Uterus (tissue), 4 donors: ENCODE data around the gene CXCL1. TPM values are rescaled to one million over a fixed set of nuclear protein-coding genes. Genes with fewer than 3 reads are reported as not detected.

Experiments used
- DNase-seq, 2 donors: peaks; one replicate each; pipeline ENCODE4 v3.0.0-alpha.2; 2019 to 2020
- H3K27ac ChIP-seq, 2 donors: fragments of 200-600 bp; sonication (generic); 1 replicate in 1 of 2; 2 replicates in 1 of 2; pipeline ENCODE4 v1.5.1; 2016 to 2018
- H3K27me3 ChIP-seq, 2 donors: fragments of 200-600 bp; sonication (generic); one replicate each; pipeline ENCODE4 v1.5.1; 2018 to 2019; ENCODE audit warnings: control low read depth in 1 of 2
- H3K36me3 ChIP-seq, 2 donors: fragments of 200-600 bp; sonication (generic); one replicate each; pipeline ENCODE4 v1.5.1; 2019; ENCODE audit warnings: control low read depth in 1 of 2
- H3K4me1 ChIP-seq, 2 donors: fragments of 200-600 bp; sonication (generic); one replicate each; pipeline ENCODE4 v1.5.1; 2018 to 2019; ENCODE audit warnings: control low read depth in 1 of 2
- H3K4me3 ChIP-seq, 2 donors: fragments of 200-600 bp; sonication (generic); 1 replicate in 1 of 2; 2 replicates in 1 of 2; pipeline ENCODE4 v1.5.1; 2018 to 2019; ENCODE audit warnings: mild to moderate bottlenecking in 1 of 2
- H3K9me3 ChIP-seq, 2 donors: fragments of 200-600 bp; sonication (generic); one replicate each; pipeline ENCODE4 v1.5.1; 2019; ENCODE audit warnings: control low read depth in 1 of 2
- POLR2A ChIP-seq, 2 donors: fragments of 450-650 bp; IDR thresholded peaks; one replicate each; pipeline ENCODE4 v1.6.1; 2016; ENCODE audit warnings: antibody characterized with exemption in 2 of 2, mild to moderate bottlenecking in 1 of 2, moderate library complexity in 1 of 2
- intact Hi-C: fragments of 100-400 bp; cut with DNase I; formaldehyde crosslinking; loops from one replicate; pipeline ENCODE4 v1.15.1; 2023; ENCODE audit warnings: low total_unique reads
- total RNA-seq, 4 donors: library from RNA; depleted of rRNA in 3 of 4; stranded (reverse); fragments of >200 nt in 3 of 4; gene quantifications; one replicate each; pipeline versions ENCODE4 v1.1.0 to v1.2.4, GENCODE V29; 2014 to 2023
- TF ChIP-seq, protein P1 (sequence below), 4 experiments: fragments of 200-600 bp in 2 of 4; fragments of 450-650 bp in 2 of 4; sonication (generic) in 2 of 4; IDR thresholded peaks; one replicate each; pipeline ENCODE4 v1.5.1; 2016 to 2019; ENCODE audit warnings: antibody characterized with exemption in 4 of 4, mild to moderate bottlenecking in 2 of 4, moderate library complexity in 1 of 4
- donor health status: DM: yes; HTN: yes; CAD: no.

Gene CXCL1
- total RNA-seq, 4 donors from 2014 or later = 1.4 to 2.6 TPM; not detected in 2

DNA sequence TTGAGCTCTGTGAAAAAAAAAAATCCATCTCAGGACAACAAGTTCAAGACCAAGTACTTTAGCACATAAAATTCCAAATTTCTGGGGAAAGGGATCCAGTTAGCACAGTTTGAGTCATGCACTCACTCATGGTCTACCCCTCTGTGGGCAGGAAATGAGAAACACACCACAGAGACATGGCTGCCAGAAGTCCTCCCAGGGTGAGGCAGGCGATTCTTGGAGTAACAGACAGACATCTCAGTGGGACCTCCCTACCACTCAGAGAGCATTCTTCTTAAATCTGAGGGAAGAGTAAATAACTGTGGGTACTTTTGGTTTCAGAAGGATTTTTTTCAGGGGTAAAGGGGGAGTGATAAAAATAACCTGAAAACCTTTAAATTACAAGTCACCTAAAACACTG is 14.1 kb downstream of the CXCL1 start:
- no peaks in the 10 kb centered on the region for H3K36me3 ChIP-seq
- H3K27ac ChIP-seq = no peak overlapping the region
- no peaks in the 10 kb centered on the region for H3K4me1 ChIP-seq
- no peak overlapping the region for H3K4me3 ChIP-seq
- no peaks in the 10 kb centered on the region for H3K9me3 ChIP-seq
- no peaks in the 10 kb centered on the region for H3K27me3 ChIP-seq
- intact Hi-C loops = no loop called here
- TF ChIP-seq, protein P1, sequence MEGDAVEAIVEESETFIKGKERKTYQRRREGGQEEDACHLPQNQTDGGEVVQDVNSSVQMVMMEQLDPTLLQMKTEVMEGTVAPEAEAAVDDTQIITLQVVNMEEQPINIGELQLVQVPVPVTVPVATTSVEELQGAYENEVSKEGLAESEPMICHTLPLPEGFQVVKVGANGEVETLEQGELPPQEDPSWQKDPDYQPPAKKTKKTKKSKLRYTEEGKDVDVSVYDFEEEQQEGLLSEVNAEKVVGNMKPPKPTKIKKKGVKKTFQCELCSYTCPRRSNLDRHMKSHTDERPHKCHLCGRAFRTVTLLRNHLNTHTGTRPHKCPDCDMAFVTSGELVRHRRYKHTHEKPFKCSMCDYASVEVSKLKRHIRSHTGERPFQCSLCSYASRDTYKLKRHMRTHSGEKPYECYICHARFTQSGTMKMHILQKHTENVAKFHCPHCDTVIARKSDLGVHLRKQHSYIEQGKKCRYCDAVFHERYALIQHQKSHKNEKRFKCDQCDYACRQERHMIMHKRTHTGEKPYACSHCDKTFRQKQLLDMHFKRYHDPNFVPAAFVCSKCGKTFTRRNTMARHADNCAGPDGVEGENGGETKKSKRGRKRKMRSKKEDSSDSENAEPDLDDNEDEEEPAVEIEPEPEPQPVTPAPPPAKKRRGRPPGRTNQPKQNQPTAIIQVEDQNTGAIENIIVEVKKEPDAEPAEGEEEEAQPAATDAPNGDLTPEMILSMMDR (IDR thresholded peaks at IDR 0.05) = no peak
- TF ChIP-seq POLR2A (IDR thresholded peaks at IDR 0.05) = no peak
- DNase-seq = no peak

DNA sequence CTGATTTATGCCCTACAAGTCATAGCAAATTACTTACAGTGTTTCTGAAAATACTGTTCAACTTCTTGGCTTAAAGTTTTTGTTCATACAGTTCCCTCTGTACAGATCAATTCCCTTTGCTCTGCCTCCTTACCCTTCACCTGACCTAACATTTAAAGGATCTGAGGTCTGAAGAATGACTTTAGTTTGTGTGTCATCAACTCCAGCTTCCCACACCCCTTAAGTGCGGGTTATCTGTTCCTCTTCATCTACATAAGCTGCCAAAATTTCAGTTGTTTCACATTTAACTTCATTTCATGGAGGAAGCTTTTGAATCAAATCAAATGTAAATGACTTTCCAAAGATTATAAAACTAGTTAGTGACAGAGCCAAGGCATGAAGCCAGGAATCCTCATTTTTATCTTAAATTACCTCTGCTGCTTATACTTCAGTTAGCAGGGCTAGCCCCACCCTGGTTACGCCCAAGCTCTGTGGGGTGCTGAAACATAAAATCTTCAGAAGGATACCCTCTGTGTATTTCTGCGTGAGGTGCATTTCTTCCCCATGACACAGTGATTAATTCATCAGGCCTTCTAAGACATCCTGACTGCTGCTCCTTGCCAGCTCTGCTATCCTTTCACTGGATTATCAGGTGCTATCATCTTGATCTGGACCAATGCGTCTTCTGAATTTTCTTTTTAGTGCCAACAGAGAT is 16.5 kb downstream of the CXCL1 start:
- Histone ChIP-seq H3K4me3 (no peak overlapping the region), H3K36me3 (no peaks in the 10 kb centered on the region), H3K4me1 (no peaks in the 10 kb centered on the region), H3K27ac (no peak overlapping the region), H3K9me3 (no peaks in the 10 kb centered on the region), H3K27me3 (peaks cover 0 to 7% of the 10 kb centered on the region in 2 donors)
- DNase-seq = no peak
- TF ChIP-seq POLR2A (IDR thresholded peaks at IDR 0.05) = no peak
- TF ChIP-seq, protein P1 (IDR thresholded peaks at IDR 0.05) = no peak
- intact Hi-C loops = no loop called here

DNA sequence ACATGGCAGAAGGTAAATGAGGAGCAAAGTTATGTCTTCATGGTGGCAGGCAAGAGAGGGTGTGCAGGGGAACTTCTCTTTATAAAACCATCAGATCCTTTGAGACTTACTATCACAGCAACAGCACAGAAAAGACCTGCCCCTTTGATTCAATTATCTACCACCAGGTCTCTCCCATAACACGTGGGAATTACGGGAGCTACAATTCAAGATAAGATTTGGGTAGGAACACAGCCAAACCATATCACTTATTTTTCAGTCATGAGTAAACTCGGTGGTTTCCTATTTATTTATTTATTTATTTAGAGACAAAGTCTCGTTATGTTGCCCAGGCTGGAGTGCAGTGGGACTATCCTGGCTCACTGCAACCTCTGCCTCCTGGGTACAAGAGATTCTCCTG is 22.1 kb downstream of the CXCL1 start:
- no peak overlapping the region for H3K4me3 ChIP-seq
- peaks cover 0 to 7% of the 10 kb centered on the region in 2 donors for H3K27me3 ChIP-seq
- TF ChIP-seq, protein P1 (IDR thresholded peaks at IDR 0.05) = no peak
- TF ChIP-seq POLR2A (IDR thresholded peaks at IDR 0.05) = no peak
- H3K36me3 ChIP-seq = no peaks in the 10 kb centered on the region
- no peak overlapping the region for H3K27ac ChIP-seq
- H3K9me3 ChIP-seq = no peaks in the 10 kb centered on the region
- H3K4me1 ChIP-seq = no peaks in the 10 kb centered on the region
- intact Hi-C loops = no loop called here
- DNase-seq = no peak

DNA sequence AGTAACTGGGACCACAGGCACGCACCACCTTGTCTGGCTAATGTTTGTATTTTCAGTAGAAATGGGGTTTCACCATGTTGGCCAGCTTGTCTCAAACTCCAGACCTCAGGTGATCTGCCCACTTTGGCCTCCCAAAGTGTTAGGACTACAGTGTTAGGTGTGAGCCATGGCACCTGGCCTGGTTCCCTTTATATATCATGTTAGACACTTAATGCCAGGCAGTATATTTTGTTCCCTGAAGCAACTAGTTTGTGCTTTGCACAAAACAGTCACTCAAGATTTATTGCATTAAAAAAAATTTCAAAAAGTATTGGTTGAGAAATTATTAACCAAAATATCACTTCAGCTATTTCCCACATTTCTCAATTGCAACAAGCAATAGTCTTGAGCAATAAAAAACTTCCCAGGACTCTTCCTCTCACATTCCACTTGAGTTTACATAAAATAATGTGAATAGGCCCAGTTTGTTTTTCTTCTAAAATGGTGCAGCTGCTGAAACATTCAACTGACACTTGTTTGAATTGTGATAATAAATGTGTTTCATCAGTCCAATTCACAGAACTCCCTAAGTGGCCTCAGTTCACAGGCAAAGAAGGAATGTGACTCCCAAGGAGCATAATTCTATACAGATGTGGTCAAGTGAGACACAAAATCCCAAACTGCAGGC is 22.7 kb downstream of the CXCL1 start:
- H3K4me1 ChIP-seq = no peaks in the 10 kb centered on the region
- no peak overlapping the region for H3K4me3 ChIP-seq
- intact Hi-C loops = no loop called here
- no peak overlapping the region for H3K27ac ChIP-seq
- no peaks in the 10 kb centered on the region for H3K36me3 ChIP-seq
- no peaks in the 10 kb centered on the region for H3K9me3 ChIP-seq
- TF ChIP-seq, protein P1 (IDR thresholded peaks at IDR 0.05) = no peak
- TF ChIP-seq POLR2A (IDR thresholded peaks at IDR 0.05) = no peak
- no peak for DNase-seq
- H3K27me3 ChIP-seq = peaks cover 0 to 7% of the 10 kb centered on the region in 2 donors

DNA sequence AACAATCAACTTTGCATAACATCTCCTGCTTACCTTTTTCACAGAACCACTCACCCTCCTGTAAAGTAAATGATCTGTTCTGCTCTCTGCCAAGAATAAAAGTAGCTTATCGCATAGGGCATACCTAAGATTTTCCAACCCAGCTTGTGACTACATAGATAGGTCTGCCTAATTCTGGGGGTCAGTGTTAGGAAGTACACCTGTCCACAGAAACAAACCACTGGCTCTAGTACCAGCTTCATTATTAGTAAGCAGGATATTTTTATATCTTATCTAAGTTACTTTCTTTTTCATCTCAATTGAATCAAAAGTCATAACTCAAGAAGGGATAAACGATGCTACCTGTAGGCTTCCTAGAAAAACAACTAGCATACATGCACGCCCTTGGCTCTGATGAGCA is 23.8 kb downstream of the CXCL1 start:
- peaks cover 0 to 7% of the 10 kb centered on the region in 2 donors for H3K27me3 ChIP-seq
- intact Hi-C loops = no loop called here
- TF ChIP-seq POLR2A (IDR thresholded peaks at IDR 0.05) = no peak
- no peak overlapping the region for H3K4me3 ChIP-seq
- H3K4me1 ChIP-seq = no peaks in the 10 kb centered on the region
- H3K36me3 ChIP-seq = no peaks in the 10 kb centered on the region
- no peak overlapping the region for H3K27ac ChIP-seq
- no peaks in the 10 kb centered on the region for H3K9me3 ChIP-seq
- DNase-seq = no peak
